GM19468 (cell line): Measurements from ENCODE around the gene CLIC1.

Experiments used
- ATAC-seq: cut with Tn5 transposase; IDR thresholded peaks from one replicate; pipeline ENCODE4 v1.9.1; 2021; ENCODE audit warnings: mild to moderate bottlenecking, moderate library complexity, moderate number of reproducible peaks; ENCODE audit not compliant: unreplicated experiment; ENCODE audit errors: extremely low read depth

The CLIC1 gene

DNA sequence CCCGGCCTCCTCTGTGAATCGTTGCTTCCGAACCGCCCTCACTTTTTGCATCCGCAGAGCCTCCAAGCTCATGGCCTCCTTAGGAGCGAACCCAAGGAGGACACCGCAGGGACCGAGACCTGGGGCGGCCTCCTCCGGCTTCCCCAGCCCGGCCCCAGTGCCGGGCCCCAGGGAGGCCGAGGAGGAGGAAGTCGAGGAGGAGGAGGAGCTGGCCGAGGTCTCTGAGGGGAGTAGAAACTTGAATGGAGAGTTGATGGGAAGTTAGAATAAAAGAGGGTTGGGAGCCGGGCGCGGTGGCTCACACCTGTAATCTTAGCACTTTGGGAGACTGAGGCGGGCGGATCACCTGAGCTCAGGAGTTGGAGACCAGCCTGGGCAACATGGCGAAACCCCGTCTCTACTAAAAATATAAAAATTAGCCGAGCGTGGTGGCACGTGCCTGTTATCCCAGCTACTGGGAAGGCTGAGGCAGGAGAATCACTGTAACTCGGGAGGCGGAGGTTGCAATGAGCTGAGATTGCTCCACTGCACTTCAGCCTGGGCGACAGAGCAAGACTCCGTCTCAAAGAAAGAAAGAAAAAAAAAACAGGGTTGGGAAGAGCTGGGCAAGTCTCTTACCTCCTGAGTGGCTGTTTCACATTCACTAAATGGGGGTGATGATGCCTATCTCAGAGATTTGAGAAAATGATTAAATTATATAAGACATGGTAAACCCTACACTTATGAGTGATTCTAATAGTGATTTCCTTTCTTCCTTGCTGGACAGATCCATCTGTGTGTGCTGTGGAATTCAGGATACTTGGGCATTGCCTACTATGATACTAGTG is 4.3 kb upstream of the CLIC1 start:
- ATAC-seq: no peak

- ATAC-seq: peak; percentile 55
Observed at GRCh38 chr6:31739639-31740396, 3.5 kb upstream of the CLIC1 start, which contains the start of gene MSH5. Gene MSH5 (plus strand): TSS chr6:31740005. CDS start chr6:31740467, 462 bp downstream.

GRCh38 chr6:31737991-31738979 is 2.0 kb upstream of the CLIC1 start:
- peak; percentile 14 for ATAC-seq

DNA sequence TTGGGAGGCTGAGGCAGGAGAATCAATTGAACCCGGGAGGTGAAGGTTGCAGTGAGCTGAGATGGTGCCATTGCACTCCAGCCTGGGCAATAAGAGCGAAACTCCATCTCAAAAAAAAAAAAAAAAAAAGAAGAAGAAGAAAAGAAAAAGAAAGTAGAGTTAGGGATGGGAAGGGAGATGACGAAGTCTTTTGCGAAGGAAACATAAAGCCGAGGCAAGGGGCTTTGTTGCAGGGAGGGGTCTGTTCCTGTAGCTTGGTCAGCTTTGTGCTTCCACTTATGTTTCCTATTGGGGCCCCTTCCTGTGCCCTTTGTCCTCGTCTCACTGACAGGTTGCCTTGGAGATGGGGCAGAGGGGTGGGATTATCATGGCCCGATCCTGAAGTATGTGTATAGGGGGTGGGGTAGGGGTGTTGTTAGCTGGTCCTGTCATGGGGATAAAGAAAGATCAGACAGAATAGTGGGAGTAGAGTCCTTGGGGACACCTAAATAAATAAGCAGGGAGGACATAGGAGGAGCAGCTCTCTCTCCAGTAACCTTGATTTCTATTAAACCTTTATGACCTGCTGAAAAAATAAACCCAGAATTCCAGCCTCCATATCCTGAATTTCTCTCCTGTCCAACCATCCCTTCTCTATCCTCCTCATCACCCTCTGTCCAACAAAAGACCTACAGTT is 1.1 kb upstream of the CLIC1 start:
- ATAC-seq: no peak

DNA sequence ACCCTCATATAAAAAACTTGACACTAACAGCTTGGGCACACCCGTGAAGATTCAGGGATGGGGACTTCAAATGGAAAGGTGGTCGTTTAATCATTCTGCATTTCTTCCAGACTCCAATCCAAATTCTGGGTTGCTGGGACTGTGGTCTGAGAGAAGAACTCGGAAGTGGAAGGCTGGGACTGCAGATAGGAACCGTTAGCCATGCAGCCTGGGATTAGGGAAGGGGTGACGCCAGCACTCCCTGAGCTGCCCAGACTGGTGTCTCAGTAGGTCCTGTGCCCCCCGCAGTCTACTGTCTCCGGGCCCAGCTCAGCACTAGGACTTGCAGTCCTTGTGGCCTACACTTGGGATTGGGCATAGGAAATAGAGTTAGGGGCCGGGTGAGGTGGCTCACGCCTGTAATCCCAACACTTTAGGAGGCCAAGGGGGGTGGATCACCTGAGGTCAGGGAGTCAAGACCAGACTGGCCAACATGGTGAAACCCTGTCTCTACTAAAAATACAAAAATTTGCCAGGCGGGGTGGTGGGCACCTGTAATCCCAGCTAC is 511 bp upstream of the CLIC1 start:
- no peak for ATAC-seq

DNA sequence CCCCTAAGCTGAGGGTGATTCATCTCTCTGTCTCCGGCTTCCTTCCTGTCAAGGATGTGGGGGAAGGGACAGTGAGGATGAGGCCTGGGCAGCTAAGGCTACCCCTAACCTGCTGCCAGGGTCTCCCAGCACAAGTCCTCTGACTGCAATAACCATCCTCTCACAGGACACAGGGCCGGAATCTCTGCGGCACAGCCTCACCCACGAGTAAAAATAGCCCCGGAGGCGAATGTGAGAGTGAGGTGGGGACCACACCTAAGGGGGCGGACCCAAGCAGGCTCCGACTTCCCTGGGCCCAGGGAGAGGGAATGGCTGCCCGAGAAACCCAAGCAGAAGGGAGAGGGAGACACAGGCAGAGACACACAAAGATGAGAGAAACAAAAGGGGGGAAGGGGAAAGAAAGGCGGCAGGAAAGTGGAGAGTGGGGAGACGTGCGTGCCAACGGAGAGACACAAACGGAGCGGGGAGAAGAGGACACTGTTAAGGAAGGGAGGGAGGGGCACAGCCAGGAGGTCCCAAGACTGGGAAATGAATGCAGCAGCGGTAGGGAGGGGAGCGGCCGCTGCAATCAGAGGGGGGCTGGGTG is 1.4 kb downstream of the CLIC1 start:
- no peak for ATAC-seq

- no peak for ATAC-seq
Observed at GRCh38 chr6:31734247-31734820, 2.0 kb downstream of the CLIC1 start.

- ATAC-seq: no peak
Observed at GRCh38 chr6:31733734-31734133, 2.6 kb downstream of the CLIC1 start.

DNA sequence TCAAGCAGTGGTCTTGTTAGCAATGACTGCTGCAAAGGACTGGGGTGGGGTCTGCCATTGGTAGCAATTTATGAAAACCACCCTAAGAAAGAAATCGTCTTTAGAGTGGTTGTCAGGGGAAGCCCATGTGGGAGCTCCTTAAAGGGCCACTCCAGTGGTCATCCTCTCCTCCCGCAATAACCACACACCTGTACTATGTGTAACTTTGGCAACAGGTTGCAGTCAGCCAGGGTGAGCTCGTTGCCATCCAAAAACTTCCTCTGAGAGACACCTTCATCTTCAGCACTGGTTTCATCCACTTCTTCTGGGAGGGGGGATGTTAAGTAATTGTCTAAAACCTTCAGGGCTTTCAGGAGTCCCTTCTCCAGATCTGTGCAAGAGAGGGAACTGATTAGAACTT is 4.3 kb downstream of the CLIC1 start:
- no peak for ATAC-seq

- ATAC-seq: no peak
Observed at GRCh38 chr6:31730631-31731086, 5.7 kb downstream of the CLIC1 start.

DNA sequence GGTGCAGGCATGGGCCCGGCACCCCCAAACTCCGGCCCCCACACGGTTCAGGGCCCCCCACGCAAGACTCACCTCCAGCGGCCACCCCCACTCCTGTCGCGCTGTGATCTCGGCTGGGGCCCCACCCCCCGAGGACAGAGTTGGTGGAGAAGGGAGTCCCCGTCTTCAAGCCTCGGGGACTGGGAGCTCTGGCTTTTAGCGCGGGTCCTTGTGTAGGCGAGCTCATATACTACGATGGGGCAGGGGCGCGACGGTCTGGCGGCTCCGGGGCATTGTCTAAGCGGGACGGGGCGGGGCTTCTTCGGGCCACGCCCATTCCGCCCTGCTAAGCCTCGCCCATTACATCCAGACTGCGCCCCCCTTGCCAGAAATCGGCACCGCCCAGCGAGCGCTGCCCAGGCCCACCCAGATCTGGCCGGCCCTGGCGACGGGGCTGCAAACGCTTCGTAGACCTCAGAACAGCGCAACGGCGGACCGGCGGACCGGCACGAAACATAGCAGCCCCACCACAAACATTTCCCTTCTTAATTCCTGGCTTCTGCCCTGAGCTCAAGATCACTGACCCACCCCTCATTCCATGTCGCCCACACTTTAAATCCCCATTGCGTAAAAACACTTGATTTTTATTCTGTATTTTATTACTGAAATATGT is 6.2 kb downstream of the CLIC1 start:
- ATAC-seq: no peak

- no peak for ATAC-seq
Observed at GRCh38 chr6:31729515-31729978, 6.8 kb downstream of the CLIC1 start.

DNA sequence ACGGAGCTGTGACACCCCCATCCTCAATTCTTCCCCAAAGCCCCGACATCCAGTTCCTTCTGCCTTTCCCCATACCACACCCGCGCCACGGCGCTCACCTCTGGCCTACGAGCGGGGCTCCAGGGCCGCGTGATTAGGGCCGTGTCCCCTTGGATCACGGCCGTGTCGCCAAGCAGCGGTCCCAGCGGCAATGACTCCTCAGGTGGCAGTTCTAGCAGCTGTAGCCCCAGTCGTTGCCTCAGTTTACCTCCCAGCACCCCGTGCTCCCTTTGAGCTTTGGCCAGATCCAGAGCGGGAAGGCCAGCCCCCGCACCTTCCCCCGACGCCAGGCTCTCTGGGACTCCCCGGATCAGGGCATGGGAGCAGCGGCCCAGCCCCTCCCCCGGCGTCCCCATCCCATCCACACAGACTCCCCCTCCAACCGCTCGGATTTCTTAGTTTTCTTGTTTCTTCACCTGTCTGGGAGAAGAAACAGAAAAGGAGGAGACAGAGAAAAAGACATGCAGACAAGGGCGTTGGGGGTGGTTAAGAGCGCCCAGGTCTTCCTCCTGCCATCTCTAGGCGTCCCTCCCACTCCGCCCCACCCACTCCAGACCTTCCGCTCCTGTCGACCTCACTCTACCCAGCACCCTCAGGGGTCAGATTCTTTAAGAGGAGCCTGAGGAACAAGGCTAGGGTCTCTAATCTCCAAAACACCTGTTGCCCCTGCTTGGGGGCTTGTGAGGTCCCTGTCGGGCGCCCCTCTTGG is 7.4 kb downstream of the CLIC1 start, which contains the start of gene DDAH2:
DDAH2 (minus strand) TSS at position 533 of the 748 bp plus-strand sequence; CDS start at position 395, 138 bp downstream.
- no peak for ATAC-seq

DNA sequence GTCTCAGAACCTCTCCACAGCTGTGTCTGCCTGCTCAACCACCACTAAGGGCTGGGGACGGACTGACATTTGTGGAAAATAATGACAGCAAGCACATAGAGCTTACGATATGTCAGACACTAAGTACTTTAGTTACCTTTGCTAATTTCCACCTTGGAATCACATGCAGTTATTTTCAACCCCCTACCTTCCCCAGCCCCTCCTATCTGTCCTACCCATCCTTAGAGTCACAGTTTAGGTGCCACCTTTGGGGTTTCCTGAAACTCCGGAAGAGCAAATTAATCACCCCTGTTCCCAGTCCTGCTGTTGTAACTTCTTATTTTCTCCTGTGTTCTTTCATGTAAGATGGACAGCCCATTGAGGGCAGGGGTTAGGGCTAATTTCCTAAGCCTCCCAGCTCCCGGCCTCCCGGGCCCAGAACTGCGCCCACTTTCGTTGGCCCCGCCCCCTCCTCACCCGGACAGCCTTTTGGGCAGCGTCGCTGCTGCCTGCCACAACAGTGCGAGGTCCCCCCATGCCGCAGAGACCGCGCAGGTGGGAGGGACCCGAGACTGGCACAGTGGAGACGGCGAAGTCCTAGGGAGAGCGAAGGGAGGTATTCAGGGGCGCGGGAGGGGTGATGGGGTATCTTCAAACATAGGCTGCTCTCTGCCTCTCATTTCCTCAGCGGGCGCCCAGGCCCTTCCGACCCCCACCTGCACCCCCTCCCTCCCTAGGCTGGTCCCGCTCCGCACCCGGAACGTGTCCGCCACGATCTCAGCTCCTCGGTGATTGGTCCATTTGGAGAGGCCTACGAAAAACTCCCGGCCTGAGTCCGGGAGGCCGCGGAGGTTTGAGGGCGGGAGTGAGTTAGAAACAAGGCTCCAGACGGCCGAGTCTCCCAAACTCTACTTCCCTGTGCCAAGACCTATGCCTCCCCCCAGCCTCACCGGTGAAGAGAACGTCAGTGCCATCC is 8.3 kb downstream of the CLIC1 start:
- no peak for ATAC-seq

DNA sequence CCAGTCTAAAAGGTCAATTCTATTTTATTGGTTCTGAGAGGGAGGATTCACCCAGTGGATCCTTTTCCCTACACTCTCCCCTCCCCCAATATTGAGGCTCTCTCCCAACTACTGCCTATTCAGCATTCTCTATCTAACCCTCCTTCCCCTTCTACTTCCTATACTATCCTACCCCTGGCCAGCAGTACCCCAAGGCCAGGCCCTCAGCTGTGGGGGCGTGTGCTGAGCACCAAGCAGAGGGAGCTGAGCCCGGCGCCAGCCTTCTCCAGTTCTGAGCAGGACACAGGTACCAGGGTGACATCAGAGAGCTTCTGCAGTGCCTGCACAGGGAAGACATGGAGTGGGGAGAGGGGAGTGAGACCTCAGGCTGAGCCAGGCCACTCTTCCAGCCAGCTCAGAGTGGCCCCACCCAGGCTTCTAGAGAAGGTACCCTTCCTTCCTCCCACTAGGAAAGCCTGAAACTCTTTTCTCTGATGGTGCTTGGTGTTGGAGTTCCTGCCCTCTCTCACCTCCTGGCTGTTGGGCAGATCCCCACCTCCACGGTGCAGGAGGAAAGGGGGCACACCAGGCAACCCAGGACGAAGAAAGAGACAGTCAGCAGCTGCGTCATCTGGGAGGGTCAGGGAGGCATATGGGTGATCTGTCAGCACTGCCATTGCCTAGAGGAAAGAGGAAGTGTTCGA is 9.2 kb downstream of the CLIC1 start:
- no peak for ATAC-seq
